Upper lobe of left lung (tissue), 6 donors: Measurements from ENCODE around the gene FAM83F. TPM values are rescaled to one million over a fixed set of nuclear protein-coding genes. Genes with fewer than 3 reads are reported as not detected.

ENCODE experiments used
- ATAC-seq, 2 donors: fragments of 200-7000 bp; cut with Tn5 transposase; one replicate each; pipeline ENCODE4 v1.9.1; 2022; ENCODE audit warnings: mild to moderate bottlenecking in 2 of 2, moderate library complexity in 2 of 2; ENCODE audit not compliant: low FRiP score in 2 of 2
- DNase-seq, 2 donors: peaks; one replicate each; pipeline ENCODE4 v3.0.0-alpha.2; 2019 to 2020
- H3K27ac ChIP-seq, 4 donors: fragments of 200-600 bp; sonication (generic); one replicate each; pipeline ENCODE4 v1.5.1; 2016 to 2019
- H3K27me3 ChIP-seq, 4 donors: fragments of 200-600 bp; sonication (generic); one replicate each; pipeline ENCODE4 v1.5.1; 2017 to 2019
- H3K36me3 ChIP-seq, 4 donors: fragments of 200-600 bp; sonication (generic); one replicate each; pipeline ENCODE4 v1.5.1; 2016 to 2019
- H3K4me1 ChIP-seq, 4 donors: fragments of 200-600 bp; sonication (generic); one replicate each; pipeline ENCODE4 v1.5.1; 2018 to 2019
- H3K4me3 ChIP-seq, 4 donors: fragments of 200-600 bp; sonication (generic); one replicate each; pipeline ENCODE4 v1.5.1; 2017 to 2019; ENCODE audit warnings: mild to moderate bottlenecking in 2 of 4, moderate library complexity in 1 of 4
- H3K9me3 ChIP-seq, 4 donors: fragments of 200-600 bp; sonication (generic); one replicate each; pipeline ENCODE4 v1.5.1; 2018 to 2019
- CTCF ChIP-seq, 6 experiments: fragments of 450-650 bp in 4 of 6; fragments of 200-600 bp in 2 of 6; sonication (generic) in 2 of 6; IDR thresholded peaks; one replicate each; pipeline ENCODE4 v1.5.1; 2016 to 2019; ENCODE audit warnings: antibody characterized with exemption in 6 of 6
- EP300 ChIP-seq, 4 donors: sonication (generic); formaldehyde crosslinking; IDR thresholded peaks; one replicate each; pipeline ENCODE4 v1.5.1; 2017; ENCODE audit warnings: antibody characterized with exemption in 4 of 4, control low read depth in 2 of 4
- POLR2A ChIP-seq, 4 donors: fragments of 450-650 bp; IDR thresholded peaks; one replicate each; pipeline ENCODE4 v1.5.1; 2016 to 2017; ENCODE audit warnings: antibody characterized with exemption in 4 of 4, mild to moderate bottlenecking in 2 of 4
- POLR2AphosphoS5 ChIP-seq, 2 donors: sonication (generic); formaldehyde crosslinking; IDR thresholded peaks; one replicate each; pipeline ENCODE4 v1.5.1; 2017; ENCODE audit warnings: antibody characterized with exemption in 2 of 2
- WGBS, 2 donors: methylation state at CpG; one replicate each; pipeline ENCODE4 v1.1.5; 2017 to 2018; 5-methylcytosine and 5-hydroxymethylcytosine counted together
- total RNA-seq, 6 donors: library from RNA; depleted of rRNA in 4 of 6; stranded (reverse); fragments of >200 nt in 4 of 6; gene quantifications; one replicate each; pipeline versions ENCODE4 v1.1.0 to v1.2.1, GENCODE V29; 2016 to 2021
- donor health status: DM: no; HTN: no; CAD: no; lungs with moderate emphysema.
- donor health status: DM: no; HTN: yes; CAD: no; lungs with severe emphysema.

Gene FAM83F
- 1 to 10 TPM in 2 of 6 donors, under 1 TPM in 4; 0.23 to 2.8 (median 0.67) TPM for total RNA-seq

- DNase-seq (peak; percentile 39 to 90), ATAC-seq (peak in 1 of 2 donors; percentile 44)
- no peaks in the 10 kb centered on the region for H3K9me3 ChIP-seq
- 0 to 16% methylated on average over 1 to 11 of the region's 115 CpGs for WGBS, 2 donors
- no peaks in the 10 kb centered on the region for H3K36me3 ChIP-seq
- TF ChIP-seq EP300 (IDR thresholded peaks at IDR 0.05) (no peak), POLR2A (IDR thresholded peaks at IDR 0.05) (no peak), CTCF (IDR thresholded peaks at IDR 0.05) (no peak), POLR2AphosphoS5 (IDR thresholded peaks at IDR 0.05) (no peak)
- peaks cover 0 to 28% (median 15%) of the 10 kb centered on the region in 4 donors for H3K27me3 ChIP-seq
- H3K27ac ChIP-seq, result no peak within 1 kb of the TSS
- peak within 1 kb of the TSS in 3 of 4 donors; percentile 27 to 41 (median 38) for H3K4me3 ChIP-seq
- peaks cover 6 to 14% (median 12%) of the 10 kb centered on the region in 4 donors for H3K4me1 ChIP-seq
Observed at GRCh38 chr22:39994566-39995392, at the start of gene FAM83F. FAM83F (plus strand) TSS chr22:39994954; CDS start chr22:39995043, 89 bp downstream.

- ATAC-seq (no peak), DNase-seq (no peak)
- no peak overlapping the region for H3K4me3 ChIP-seq
- no peak overlapping the region for H3K27ac ChIP-seq
- no peaks in the 10 kb centered on the region for H3K9me3 ChIP-seq
- no peaks in the 10 kb centered on the region for H3K36me3 ChIP-seq
- TF ChIP-seq POLR2AphosphoS5 (IDR thresholded peaks at IDR 0.05) (no peak), EP300 (IDR thresholded peaks at IDR 0.05) (no peak), POLR2A (IDR thresholded peaks at IDR 0.05) (no peak), CTCF (IDR thresholded peaks at IDR 0.05) (no peak)
- peaks cover 8 to 19% (median 15%) of the 10 kb centered on the region in 4 donors for H3K4me1 ChIP-seq
- no peaks in the 10 kb centered on the region for H3K27me3 ChIP-seq
- 93% methylated on average over 4 of the region's 4 CpGs for WGBS, 2 donors
Observed at GRCh38 chr22:39946126-39946502, 48.6 kb upstream of the FAM83F start.

- TF ChIP-seq POLR2AphosphoS5 (IDR thresholded peaks at IDR 0.05) (no peak), POLR2A (IDR thresholded peaks at IDR 0.05) (no peak), EP300 (IDR thresholded peaks at IDR 0.05) (no peak), CTCF (IDR thresholded peaks at IDR 0.05) (no peak)
- Histone ChIP-seq H3K4me3 (no peak overlapping the region), H3K9me3 (no peaks in the 10 kb centered on the region), H3K27ac (peak overlapping the region in 1 of 4 donors; percentile 1), H3K27me3 (no peaks in the 10 kb centered on the region), H3K4me1 (peaks cover 8 to 19% (median 15%) of the 10 kb centered on the region in 4 donors), H3K36me3 (no peaks in the 10 kb centered on the region)
- DNase-seq, result no peak
- 45 to 47% methylated on average over 8 of the region's 8 CpGs for WGBS, 2 donors
- no peak for ATAC-seq
Observed at GRCh38 chr22:39946503-39947219, 48.1 kb upstream of the FAM83F start.

- H3K9me3 ChIP-seq, result no peaks in the 10 kb centered on the region
- H3K27me3 ChIP-seq, result no peaks in the 10 kb centered on the region
- ATAC-seq, result peak; percentile 46 to 92
- H3K4me1 ChIP-seq, result peaks cover 8 to 19% (median 15%) of the 10 kb centered on the region in 4 donors
- WGBS, 2 donors, result 68 to 87% methylated on average over 6 to 8 of the region's 8 CpGs
- H3K36me3 ChIP-seq, result no peaks in the 10 kb centered on the region
- peak overlapping the region in 1 of 4 donors; percentile 1 for H3K27ac ChIP-seq
- H3K4me3 ChIP-seq, result peak overlapping the region in 2 of 4 donors; percentile 2
- peak in 1 of 2 donors; percentile 85 for DNase-seq
- TF ChIP-seq POLR2AphosphoS5 (IDR thresholded peaks at IDR 0.05) (peak in 1 of 2 donors; percentile 71), CTCF (IDR thresholded peaks at IDR 0.05) (no peak), EP300 (IDR thresholded peaks at IDR 0.05) (peak in 1 of 4 donors; percentile 55), POLR2A (IDR thresholded peaks at IDR 0.05) (no peak)
Observed at GRCh38 chr22:39947220-39948216, 47.2 kb upstream of the FAM83F start.
